PFSK-1 (cell line): ENCODE data around the gene IRX3.

Experiments used
- FOXP2 ChIP-seq: optimal IDR thresholded peaks from 2 replicates; pipeline ENCODE3; 2011; ENCODE audit warnings: borderline replicate concordance, control low read depth, inconsistent platforms; ENCODE audit not compliant: insufficient read depth; ENCODE audit errors: extremely low read length, extremely low read depth
- POLR2AphosphoS5 ChIP-seq: IDR thresholded peaks from 2 replicates; pipeline ENCODE4 v1.6.1; 2012; ENCODE audit warnings: low read depth, mild to moderate bottlenecking, control low read depth, low read length, moderate library complexity
- SIN3A ChIP-seq: IDR thresholded peaks from 2 replicates; pipeline ENCODE4 v1.6.1; 2012; ENCODE audit warnings: mild to moderate bottlenecking, low read length, moderate library complexity, borderline replicate concordance; ENCODE audit not compliant: insufficient read depth
- TAF1 ChIP-seq: IDR thresholded peaks from 2 replicates; pipeline ENCODE4 v1.6.1; 2012; ENCODE audit warnings: low read length, control low read depth, borderline replicate concordance; ENCODE audit not compliant: insufficient read depth
- TF ChIP-seq, protein P1 (sequence below), 2 experiments: IDR thresholded peaks; 2 replicates each; pipeline versions ENCODE4 v1.6.1 to v1.8.0; 2011 to 2012; ENCODE audit warnings: low read depth in 2 of 2, low read length in 2 of 2, control low read depth in 1 of 2, inconsistent platforms in 1 of 2, mild to moderate bottlenecking in 1 of 2, moderate library complexity in 1 of 2; ENCODE audit not compliant: insufficient read depth in 1 of 2

GRCh38 chr16:54245788-54246453 is 40.7 kb downstream of the IRX3 start:
- TF ChIP-seq POLR2AphosphoS5 (no peak), TAF1 (no peak), SIN3A (no peak), FOXP2 (no peak)
- TF ChIP-seq, protein P1, sequence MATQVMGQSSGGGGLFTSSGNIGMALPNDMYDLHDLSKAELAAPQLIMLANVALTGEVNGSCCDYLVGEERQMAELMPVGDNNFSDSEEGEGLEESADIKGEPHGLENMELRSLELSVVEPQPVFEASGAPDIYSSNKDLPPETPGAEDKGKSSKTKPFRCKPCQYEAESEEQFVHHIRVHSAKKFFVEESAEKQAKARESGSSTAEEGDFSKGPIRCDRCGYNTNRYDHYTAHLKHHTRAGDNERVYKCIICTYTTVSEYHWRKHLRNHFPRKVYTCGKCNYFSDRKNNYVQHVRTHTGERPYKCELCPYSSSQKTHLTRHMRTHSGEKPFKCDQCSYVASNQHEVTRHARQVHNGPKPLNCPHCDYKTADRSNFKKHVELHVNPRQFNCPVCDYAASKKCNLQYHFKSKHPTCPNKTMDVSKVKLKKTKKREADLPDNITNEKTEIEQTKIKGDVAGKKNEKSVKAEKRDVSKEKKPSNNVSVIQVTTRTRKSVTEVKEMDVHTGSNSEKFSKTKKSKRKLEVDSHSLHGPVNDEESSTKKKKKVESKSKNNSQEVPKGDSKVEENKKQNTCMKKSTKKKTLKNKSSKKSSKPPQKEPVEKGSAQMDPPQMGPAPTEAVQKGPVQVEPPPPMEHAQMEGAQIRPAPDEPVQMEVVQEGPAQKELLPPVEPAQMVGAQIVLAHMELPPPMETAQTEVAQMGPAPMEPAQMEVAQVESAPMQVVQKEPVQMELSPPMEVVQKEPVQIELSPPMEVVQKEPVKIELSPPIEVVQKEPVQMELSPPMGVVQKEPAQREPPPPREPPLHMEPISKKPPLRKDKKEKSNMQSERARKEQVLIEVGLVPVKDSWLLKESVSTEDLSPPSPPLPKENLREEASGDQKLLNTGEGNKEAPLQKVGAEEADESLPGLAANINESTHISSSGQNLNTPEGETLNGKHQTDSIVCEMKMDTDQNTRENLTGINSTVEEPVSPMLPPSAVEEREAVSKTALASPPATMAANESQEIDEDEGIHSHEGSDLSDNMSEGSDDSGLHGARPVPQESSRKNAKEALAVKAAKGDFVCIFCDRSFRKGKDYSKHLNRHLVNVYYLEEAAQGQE (IDR thresholded peaks at IDR 0.05; ENCODE audit: insufficient read depth in 1 of 2, low read depth in 2 of 2, low read length in 2 of 2) = no peak
